Endodermal cell (in vitro differentiated cells): Measurements from ENCODE around the gene CNGB1. TPM values are rescaled to one million over a fixed set of nuclear protein-coding genes. Genes with fewer than 3 reads are reported as not detected.

Experiments
- DNase-seq: peaks from one replicate; pipeline ENCODE4 v3.0.0-alpha.2; 2017
- H3K27ac ChIP-seq: 2 replicates; pipeline ENCODE4 v1.5.1; 2013; ENCODE audit warnings: mild to moderate bottlenecking, low read depth, low read length, moderate library complexity
- H3K27me3 ChIP-seq: 2 replicates; pipeline ENCODE4 v1.6.1; 2013; ENCODE audit warnings: mild to moderate bottlenecking, low read length, moderate library complexity; ENCODE audit not compliant: insufficient read depth, control insufficient read depth, poor library complexity, severe bottlenecking
- H3K36me3 ChIP-seq: 2 replicates; pipeline ENCODE4 v1.7.0; 2013; ENCODE audit warnings: mild to moderate bottlenecking, low read length, moderate library complexity; ENCODE audit not compliant: control insufficient read depth, insufficient read depth
- H3K4me1 ChIP-seq: one replicate; pipeline ENCODE4 v1.7.0; 2013; ENCODE audit warnings: low read length; ENCODE audit not compliant: control insufficient read depth, insufficient read depth
- H3K4me3 ChIP-seq: 2 replicates; pipeline ENCODE4 v1.5.1; 2013; ENCODE audit warnings: mild to moderate bottlenecking, low read length, moderate library complexity
- H3K9ac ChIP-seq: 2 replicates; pipeline ENCODE4 v1.6.1; 2013; ENCODE audit warnings: mild to moderate bottlenecking, low read length, moderate library complexity; ENCODE audit not compliant: poor library complexity, severe bottlenecking; ENCODE audit errors: extremely low read depth
- H3K9me3 ChIP-seq: 2 replicates; pipeline ENCODE4 v1.6.1; 2013; ENCODE audit warnings: mild to moderate bottlenecking, low read length, moderate library complexity; ENCODE audit not compliant: control insufficient read depth
- H3K27ac Mint-ChIP-seq: 2 replicates; pipeline ENCODE4 v1.8.0; 2020; ENCODE audit warnings: mixed read lengths
- H3K27me3 Mint-ChIP-seq: 2 replicates; pipeline ENCODE4 v1.8.0; 2021; ENCODE audit warnings: mild to moderate bottlenecking, mixed read lengths; ENCODE audit not compliant: insufficient read depth
- H3K36me3 Mint-ChIP-seq: 2 replicates; pipeline ENCODE4 v1.8.0; 2020; ENCODE audit warnings: low read depth, mixed read lengths
- H3K4me1 Mint-ChIP-seq: 2 replicates; pipeline ENCODE4 v1.8.0; 2020; ENCODE audit warnings: mixed read lengths
- H3K4me3 Mint-ChIP-seq: 2 replicates; pipeline ENCODE4 v1.8.0; 2020; ENCODE audit warnings: mild to moderate bottlenecking, moderate library complexity, mixed read lengths
- H3K9me3 Mint-ChIP-seq: 2 replicates; pipeline ENCODE4 v1.8.0; 2020; ENCODE audit warnings: mild to moderate bottlenecking, mixed read lengths
- WGBS, 2 experiments: methylation state at CpG; one replicate each; pipeline versions ENCODE4 v1.1.5 to v1.1.7; 2013; ENCODE audit warnings: missing lambda C conversion rate in 2 of 2, mixed read lengths in 1 of 2; ENCODE audit not compliant: insufficient coverage in 1 of 2, insufficient read length in 1 of 2; 5-methylcytosine and 5-hydroxymethylcytosine counted together
- total RNA-seq, 2 donors: library from RNA; stranded (reverse); fragmentation: NEBNext Ultra II Directional in 1 of 2; extraction: Animal tissue kit (Norgen Biotek cat#: 25700) in 1 of 2; gene quantifications; 2 replicates in 1 of 2; 3 replicates in 1 of 2; pipeline ENCODE4 v1.2.1, GENCODE V29; 2021
- TF ChIP-seq, protein P1 (sequence below): fragments of 200-600 bp; sonication (generic); conservative IDR thresholded peaks from 2 replicates; pipeline ENCODE4 v1.5.0; 2021; ENCODE audit warnings: antibody characterized with exemption, mild to moderate bottlenecking

Gene CNGB1
- total RNA-seq, 2 donors from 2014 or later, result 0.29 to 0.60 TPM

- DNase-seq, result peak; percentile 68
- no peak overlapping the region for H3K27ac Mint-ChIP-seq
- no peak overlapping the region for H3K9ac ChIP-seq
Observed at GRCh38 chr16:57938936-57939871, 31.7 kb downstream of the CNGB1 start.

GRCh38 chr16:57938484-57938883 lies 32.4 kb downstream of the CNGB1 start:
- TF ChIP-seq, protein P1, sequence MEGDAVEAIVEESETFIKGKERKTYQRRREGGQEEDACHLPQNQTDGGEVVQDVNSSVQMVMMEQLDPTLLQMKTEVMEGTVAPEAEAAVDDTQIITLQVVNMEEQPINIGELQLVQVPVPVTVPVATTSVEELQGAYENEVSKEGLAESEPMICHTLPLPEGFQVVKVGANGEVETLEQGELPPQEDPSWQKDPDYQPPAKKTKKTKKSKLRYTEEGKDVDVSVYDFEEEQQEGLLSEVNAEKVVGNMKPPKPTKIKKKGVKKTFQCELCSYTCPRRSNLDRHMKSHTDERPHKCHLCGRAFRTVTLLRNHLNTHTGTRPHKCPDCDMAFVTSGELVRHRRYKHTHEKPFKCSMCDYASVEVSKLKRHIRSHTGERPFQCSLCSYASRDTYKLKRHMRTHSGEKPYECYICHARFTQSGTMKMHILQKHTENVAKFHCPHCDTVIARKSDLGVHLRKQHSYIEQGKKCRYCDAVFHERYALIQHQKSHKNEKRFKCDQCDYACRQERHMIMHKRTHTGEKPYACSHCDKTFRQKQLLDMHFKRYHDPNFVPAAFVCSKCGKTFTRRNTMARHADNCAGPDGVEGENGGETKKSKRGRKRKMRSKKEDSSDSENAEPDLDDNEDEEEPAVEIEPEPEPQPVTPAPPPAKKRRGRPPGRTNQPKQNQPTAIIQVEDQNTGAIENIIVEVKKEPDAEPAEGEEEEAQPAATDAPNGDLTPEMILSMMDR, result no peak
- Mint-ChIP-seq H3K27me3 (no peaks in the 10 kb centered on the region), H3K4me3 (no peak overlapping the region), H3K4me1 (no peaks in the 10 kb centered on the region), H3K27ac (no peak overlapping the region), H3K9me3 (no peaks in the 10 kb centered on the region), H3K36me3 (no peaks in the 10 kb centered on the region)
- 95 to 98% methylated on average over 6 of the region's 6 CpGs for WGBS, 2 experiments
- H3K9me3 ChIP-seq, result no peaks in the 10 kb centered on the region
- no peak overlapping the region for H3K4me3 ChIP-seq
- no peaks in the 10 kb centered on the region for H3K36me3 ChIP-seq
- DNase-seq, result no peak
- no peaks in the 10 kb centered on the region for H3K4me1 ChIP-seq
- no peak overlapping the region for H3K27ac ChIP-seq
- no peaks in the 10 kb centered on the region for H3K27me3 ChIP-seq
- H3K9ac ChIP-seq, result no peak overlapping the region

More at GRCh38 chr16:57938936-57939871, 31.7 kb downstream of the CNGB1 start:
- H3K4me1 Mint-ChIP-seq, result no peaks in the 10 kb centered on the region
- H3K27me3 ChIP-seq, result no peaks in the 10 kb centered on the region
- TF ChIP-seq, protein P1, result peak; percentile 64
- H3K4me1 ChIP-seq, result no peaks in the 10 kb centered on the region
- H3K36me3 Mint-ChIP-seq, result no peaks in the 10 kb centered on the region
- H3K36me3 ChIP-seq, result no peaks in the 10 kb centered on the region
- no peak overlapping the region for H3K4me3 Mint-ChIP-seq
- H3K4me3 ChIP-seq, result no peak overlapping the region
- no peaks in the 10 kb centered on the region for H3K9me3 Mint-ChIP-seq
- H3K9me3 ChIP-seq, result no peaks in the 10 kb centered on the region
- WGBS, 2 experiments, result 74 to 88% methylated on average over 8 to 12 of the region's 13 CpGs
- no peak overlapping the region for H3K27ac ChIP-seq
- no peaks in the 10 kb centered on the region for H3K27me3 Mint-ChIP-seq

DNA sequence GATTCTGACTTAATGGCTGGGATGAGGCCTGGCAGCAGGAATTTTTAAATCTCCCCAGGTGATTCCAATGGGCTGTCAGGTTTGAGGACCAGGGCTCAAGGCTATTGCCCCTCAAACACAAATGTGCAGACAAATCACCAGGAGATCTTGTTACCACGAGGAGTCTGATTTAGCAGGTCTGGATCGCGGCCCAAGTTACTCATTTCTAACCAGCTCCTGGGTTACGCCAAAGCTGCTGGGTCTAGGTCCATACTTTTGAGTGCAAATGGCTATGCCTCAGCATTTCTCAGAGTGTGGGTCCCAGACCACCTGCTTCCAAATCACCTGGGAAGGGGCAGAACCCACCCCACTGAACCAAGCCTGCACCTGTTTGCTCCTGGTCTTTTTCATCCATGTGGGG lies 33.1 kb downstream of the CNGB1 start:
- H3K36me3 ChIP-seq, result no peaks in the 10 kb centered on the region
- no peak for DNase-seq
- Mint-ChIP-seq H3K27me3 (no peaks in the 10 kb centered on the region), H3K27ac (no peak overlapping the region), H3K9me3 (no peaks in the 10 kb centered on the region), H3K4me3 (no peak overlapping the region), H3K4me1 (no peaks in the 10 kb centered on the region), H3K36me3 (no peaks in the 10 kb centered on the region)
- H3K27ac ChIP-seq, result no peak overlapping the region
- no peaks in the 10 kb centered on the region for H3K9me3 ChIP-seq
- TF ChIP-seq, protein P1, result no peak
- no peaks in the 10 kb centered on the region for H3K4me1 ChIP-seq
- 80 to 84% methylated on average over 4 of the region's 4 CpGs for WGBS, 2 experiments
- H3K4me3 ChIP-seq, result no peak overlapping the region
- no peaks in the 10 kb centered on the region for H3K27me3 ChIP-seq
- no peak overlapping the region for H3K9ac ChIP-seq
